ENCODE measurements around the gene PLEKHJ1. TPM values are rescaled to one million over a fixed set of nuclear protein-coding genes. Genes with fewer than 3 reads are reported as not detected.

PLEKHJ1 gene
- total and polyA plus RNA-seq, 9 of the 15 experiments (the other 6 are each of a cell fraction or from before 2014, with no cell fraction given), result 1.5 to 188 (median 63.9) TPM

- TF ChIP-seq ZKSCAN8 (CRISPR knock-in tag; IDR thresholded peaks at IDR 0.05) (no peak), RBM25 (IDR thresholded peaks at IDR 0.05; ENCODE audit: low read depth, low read length, severe bottlenecking) (no peak), NR4A1 (CRISPR knock-in tag; IDR thresholded peaks at IDR 0.05) (no peak), NR4A1 (tag; IDR thresholded peaks at IDR 0.05) (0 out of 2 replicates have a peak, but pooled peaks have one; percentile 18), MAFG (tag; conservative IDR thresholded peaks at IDR 0.05) (no peak), KLF13 (tag; IDR thresholded peaks at IDR 0.05; ENCODE audit: borderline replicate concordance, low read depth) (peak; percentile 62; the same call in 1 of the 2 replicates), TAF9B (IDR thresholded peaks at IDR 0.05; ENCODE audit: partially characterized antibody) (no peak), GABPA (tag; conservative IDR thresholded peaks at IDR 0.05; ENCODE audit: low read depth) (peak; percentile 98), TCF7 (IDR thresholded peaks at IDR 0.05; ENCODE audit: borderline replicate concordance) (peak; percentile 16), SIN3B (IDR thresholded peaks at IDR 0.05; ENCODE audit: low read depth) (peak; percentile 70; the same call in 1 of the 2 replicates), NCOA1 (IDR thresholded peaks at IDR 0.05; ENCODE audit: low read depth) (peak; percentile 54; the same call in 1 of the 2 replicates), POLR2B (IDR thresholded peaks at IDR 0.05; ENCODE audit: low read depth, partially characterized antibody) (peak; percentile 64), NEUROD1 (IDR thresholded peaks at IDR 0.05; ENCODE audit: borderline replicate concordance, low read depth, low read length, partially characterized antibody) (no peak), UBTF (IDR thresholded peaks at IDR 0.05; ENCODE audit: borderline replicate concordance in 1 of 2, low read depth in 2 of 2, low read length in 2 of 2) (peak in 1 of 2 experiments; percentile 36; a peak in 1 of 4 replicates), TFE3 (CRISPR knock-in tag; IDR thresholded peaks at IDR 0.05) (no peak), DACH1 (IDR thresholded peaks at IDR 0.05; ENCODE audit: partially characterized antibody) (no peak), CCAR2 (IDR thresholded peaks at IDR 0.05; ENCODE audit: low read depth, low read length) (no peak)
- TF ChIP-seq, protein P1, sequence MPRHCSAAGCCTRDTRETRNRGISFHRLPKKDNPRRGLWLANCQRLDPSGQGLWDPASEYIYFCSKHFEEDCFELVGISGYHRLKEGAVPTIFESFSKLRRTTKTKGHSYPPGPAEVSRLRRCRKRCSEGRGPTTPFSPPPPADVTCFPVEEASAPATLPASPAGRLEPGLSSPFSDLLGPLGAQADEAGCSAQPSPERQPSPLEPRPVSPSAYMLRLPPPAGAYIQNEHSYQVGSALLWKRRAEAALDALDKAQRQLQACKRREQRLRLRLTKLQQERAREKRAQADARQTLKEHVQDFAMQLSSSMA (CRISPR knock-in tag; IDR thresholded peaks at IDR 0.05), result peak; percentile 79; the same call in 1 of the 2 replicates
- TF ChIP-seq, protein P2, sequence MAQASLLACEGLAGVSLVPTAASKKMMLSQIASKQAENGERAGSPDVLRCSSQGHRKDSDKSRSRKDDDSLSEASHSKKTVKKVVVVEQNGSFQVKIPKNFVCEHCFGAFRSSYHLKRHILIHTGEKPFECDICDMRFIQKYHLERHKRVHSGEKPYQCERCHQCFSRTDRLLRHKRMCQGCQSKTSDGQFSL (CRISPR knock-in tag; IDR thresholded peaks at IDR 0.05), result no peak
- TF ChIP-seq, protein P2 (tag; IDR thresholded peaks at IDR 0.05), result no peak
These were observed 37.4 kb upstream of the PLEKHJ1 start (continued) for GRCh38 chr19:2273356-2274184.

Data from K562 (cell line).